ENCODE data around the gene OSCP1.

GRCh38 chr1:36475910-36476604 is 25.8 kb upstream of the OSCP1 start:
- TF ChIP-seq YY1 (IDR thresholded peaks at IDR 0.05; ENCODE audit: insufficient read depth, insufficient read length): no peak
- TF ChIP-seq ZNF274 (IDR thresholded peaks at IDR 0.05; ENCODE audit: low read depth, low read length): no peak

Data from NT2/D1 (cell line).